ENCODE measurements around the gene RGS19.

Gene RGS19

DNA sequence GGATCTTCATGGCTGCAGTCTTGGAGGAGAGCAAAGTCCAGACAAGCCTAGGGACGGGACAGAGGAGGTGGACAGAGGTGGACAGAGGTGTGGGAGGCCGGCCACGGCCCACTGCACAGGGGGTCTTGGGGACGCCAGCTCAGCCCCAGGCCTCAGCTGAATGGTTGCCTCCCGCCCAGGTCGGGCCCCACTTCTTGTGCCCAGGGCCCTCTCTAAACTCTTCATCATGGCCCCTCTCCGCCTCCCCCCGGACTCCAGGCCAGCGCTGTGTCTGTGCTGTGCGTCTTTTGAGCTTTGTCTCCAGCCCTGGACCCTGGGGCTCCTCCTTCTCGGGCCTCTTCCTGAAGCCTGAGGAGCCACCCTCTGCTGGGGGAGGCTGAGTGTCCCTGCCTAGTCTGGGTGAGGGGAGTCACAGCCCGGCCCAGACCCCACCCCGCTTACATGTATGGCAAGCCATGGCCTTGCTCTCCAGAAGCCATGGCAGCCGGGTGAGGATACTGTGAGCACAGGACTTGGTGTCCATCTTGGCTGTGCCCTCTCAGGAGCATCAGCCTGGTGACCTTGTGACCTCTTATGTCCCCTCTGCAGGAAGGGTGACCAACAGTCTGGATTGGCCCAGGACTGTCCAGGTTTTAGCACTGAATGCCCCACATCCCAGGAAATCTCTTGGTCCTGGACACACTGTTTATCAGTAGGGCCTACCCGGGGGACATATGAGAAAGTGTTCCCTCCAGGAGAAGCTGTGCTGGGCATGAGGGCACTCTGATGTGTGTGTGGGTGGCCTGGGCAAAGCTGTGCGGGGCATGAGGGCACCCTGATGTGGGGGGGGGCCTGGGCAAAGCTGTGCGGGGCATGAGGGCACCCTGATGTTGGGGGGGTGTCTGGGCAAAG, 37.5 kb upstream of the RGS19 start:
- TF ChIP-seq, protein P1, sequence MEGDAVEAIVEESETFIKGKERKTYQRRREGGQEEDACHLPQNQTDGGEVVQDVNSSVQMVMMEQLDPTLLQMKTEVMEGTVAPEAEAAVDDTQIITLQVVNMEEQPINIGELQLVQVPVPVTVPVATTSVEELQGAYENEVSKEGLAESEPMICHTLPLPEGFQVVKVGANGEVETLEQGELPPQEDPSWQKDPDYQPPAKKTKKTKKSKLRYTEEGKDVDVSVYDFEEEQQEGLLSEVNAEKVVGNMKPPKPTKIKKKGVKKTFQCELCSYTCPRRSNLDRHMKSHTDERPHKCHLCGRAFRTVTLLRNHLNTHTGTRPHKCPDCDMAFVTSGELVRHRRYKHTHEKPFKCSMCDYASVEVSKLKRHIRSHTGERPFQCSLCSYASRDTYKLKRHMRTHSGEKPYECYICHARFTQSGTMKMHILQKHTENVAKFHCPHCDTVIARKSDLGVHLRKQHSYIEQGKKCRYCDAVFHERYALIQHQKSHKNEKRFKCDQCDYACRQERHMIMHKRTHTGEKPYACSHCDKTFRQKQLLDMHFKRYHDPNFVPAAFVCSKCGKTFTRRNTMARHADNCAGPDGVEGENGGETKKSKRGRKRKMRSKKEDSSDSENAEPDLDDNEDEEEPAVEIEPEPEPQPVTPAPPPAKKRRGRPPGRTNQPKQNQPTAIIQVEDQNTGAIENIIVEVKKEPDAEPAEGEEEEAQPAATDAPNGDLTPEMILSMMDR (IDR thresholded peaks at IDR 0.05; ENCODE audit: insufficient read depth, low read length, missing control alignments), result no peak
- ChIA-PET CTCF (interaction anchor here (1.3 to 1.7 kb wide), 3 partner anchors 33 to 78 kb away, joined by 3 to 5 read pairs (median 3); partner anchors contain the start of gene LKAAEAR1), POLR2A (no interaction called here)
- no peak for DNase-seq (ENCODE audit: low read depth, low spot score)
- H3K4me3 ChIP-seq (ENCODE audit: low read depth, low read length), result no peak overlapping the region

DNA sequence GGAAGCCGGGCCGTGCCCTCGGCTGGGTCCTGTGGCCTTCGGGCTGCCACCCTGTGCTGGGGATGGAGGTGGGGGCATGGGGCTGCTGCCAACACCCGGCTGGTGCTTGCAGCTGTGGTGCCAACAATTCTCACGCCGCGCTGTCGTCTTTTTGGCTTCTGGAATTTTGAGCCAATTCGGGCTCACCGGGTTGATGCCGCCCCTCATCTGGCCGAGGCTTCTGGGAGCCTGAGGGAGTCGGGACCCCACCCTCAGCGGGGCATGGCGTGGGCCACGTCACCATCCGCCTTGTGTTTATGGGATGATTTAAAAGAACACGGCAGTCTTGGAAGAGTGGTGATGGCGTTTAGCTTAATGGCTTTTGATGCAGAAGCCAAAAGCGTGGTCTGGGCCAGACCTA, 36.7 kb upstream of the RGS19 start:
- H3K4me3 ChIP-seq (ENCODE audit: low read depth, low read length), result no peak overlapping the region
- CTCF ChIA-PET, result interaction anchor here (1.5 to 1.7 kb wide), 3 partner anchors 14 to 78 kb away, joined by 3 to 7 read pairs (median 5); partner anchors contain the start of gene LKAAEAR1
- no peak for DNase-seq (ENCODE audit: low read depth, low spot score)
- TF ChIP-seq, protein P1 (IDR thresholded peaks at IDR 0.05; ENCODE audit: insufficient read depth, low read length, missing control alignments), result no peak
- POLR2A ChIA-PET, result no interaction called here

DNA sequence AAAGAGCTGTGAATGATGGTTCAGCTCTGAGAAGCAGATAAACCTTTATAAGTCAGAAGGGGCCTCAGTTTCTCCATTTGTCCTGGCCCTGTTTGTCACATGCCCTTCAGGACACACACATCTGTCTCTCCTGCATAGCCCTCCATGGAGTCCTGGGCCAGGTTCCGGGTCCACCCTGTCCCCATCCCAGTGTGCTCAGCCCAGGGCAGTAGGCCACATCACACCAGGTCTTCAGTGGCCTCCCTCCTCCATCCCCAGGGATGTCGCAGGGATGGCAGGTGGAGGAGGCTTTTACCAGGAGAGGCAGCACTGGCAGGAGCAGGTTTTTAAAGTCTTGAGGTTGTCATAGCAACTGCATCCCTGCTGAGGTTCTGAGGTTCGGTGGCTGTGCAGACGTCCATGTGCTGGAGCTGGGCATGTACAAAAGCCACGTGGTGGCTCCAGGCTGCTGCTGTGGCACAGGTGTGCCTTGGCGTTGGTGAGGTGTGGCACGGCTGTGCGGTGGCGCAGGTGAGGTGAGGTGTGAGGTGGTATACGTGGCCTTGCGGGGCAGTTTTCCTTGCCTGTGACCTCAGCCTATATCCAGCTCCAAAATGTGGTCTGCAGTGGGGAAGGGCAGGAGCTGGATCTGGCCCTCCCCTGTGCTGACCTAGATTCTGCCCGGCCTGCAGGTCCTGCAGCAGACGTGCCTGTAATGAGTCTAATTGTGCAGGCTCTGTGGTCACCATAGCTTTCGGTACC, 36.0 kb upstream of the RGS19 start:
- no peak overlapping the region for H3K4me3 ChIP-seq (ENCODE audit: low read depth, low read length)
- no peak for DNase-seq (ENCODE audit: low read depth, low spot score)
- CTCF ChIA-PET, result interaction anchor here (1.4 to 1.7 kb wide), 4 partner anchors 14 to 77 kb away, joined by 3 to 7 read pairs (median 4); partner anchors contain the start of gene LKAAEAR1
- TF ChIP-seq, protein P1 (IDR thresholded peaks at IDR 0.05; ENCODE audit: insufficient read depth, low read length, missing control alignments), result no peak
- POLR2A ChIA-PET, result no interaction called here

DNA sequence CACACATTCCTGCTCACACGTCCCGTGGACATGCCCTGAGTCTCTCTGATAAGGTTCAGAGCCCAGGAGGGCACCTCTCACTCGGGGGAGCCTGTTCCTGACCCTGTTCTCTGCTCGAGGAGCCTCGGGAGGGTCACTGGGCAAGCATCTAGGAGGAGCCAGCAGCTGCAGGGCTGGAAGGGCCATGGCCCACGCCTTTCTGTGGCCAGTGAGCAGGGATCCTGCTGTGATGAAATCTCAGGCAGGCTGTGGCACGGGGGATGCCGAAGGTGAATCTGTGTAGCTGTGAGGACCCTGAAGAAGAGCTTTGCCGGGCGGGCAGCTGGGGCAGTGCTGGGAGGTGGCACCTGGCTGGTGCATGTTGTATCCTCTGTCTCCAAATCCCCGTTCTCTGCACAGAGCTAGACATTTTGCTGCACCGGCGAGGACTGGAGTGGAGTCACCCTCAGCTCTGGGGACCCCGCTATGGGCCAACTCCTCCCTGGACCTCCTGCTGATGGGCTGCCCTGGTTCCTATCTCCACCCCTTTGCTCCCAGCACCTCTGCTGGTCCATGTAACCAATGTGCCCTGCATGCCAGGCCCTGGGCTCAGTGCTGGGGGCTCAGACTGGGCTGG, 35.1 kb upstream of the RGS19 start:
- TF ChIP-seq, protein P1 (IDR thresholded peaks at IDR 0.05; ENCODE audit: insufficient read depth, low read length, missing control alignments), result no peak
- DNase-seq (ENCODE audit: low read depth, low spot score), result no peak
- CTCF ChIA-PET, result interaction anchor here (1.4 to 1.7 kb wide), 4 partner anchors 13 to 76 kb away, joined by 3 to 7 read pairs (median 4); no protein-coding TSS in a partner anchor
- POLR2A ChIA-PET, result no interaction called here
- H3K4me3 ChIP-seq (ENCODE audit: low read depth, low read length), result no peak overlapping the region

DNA sequence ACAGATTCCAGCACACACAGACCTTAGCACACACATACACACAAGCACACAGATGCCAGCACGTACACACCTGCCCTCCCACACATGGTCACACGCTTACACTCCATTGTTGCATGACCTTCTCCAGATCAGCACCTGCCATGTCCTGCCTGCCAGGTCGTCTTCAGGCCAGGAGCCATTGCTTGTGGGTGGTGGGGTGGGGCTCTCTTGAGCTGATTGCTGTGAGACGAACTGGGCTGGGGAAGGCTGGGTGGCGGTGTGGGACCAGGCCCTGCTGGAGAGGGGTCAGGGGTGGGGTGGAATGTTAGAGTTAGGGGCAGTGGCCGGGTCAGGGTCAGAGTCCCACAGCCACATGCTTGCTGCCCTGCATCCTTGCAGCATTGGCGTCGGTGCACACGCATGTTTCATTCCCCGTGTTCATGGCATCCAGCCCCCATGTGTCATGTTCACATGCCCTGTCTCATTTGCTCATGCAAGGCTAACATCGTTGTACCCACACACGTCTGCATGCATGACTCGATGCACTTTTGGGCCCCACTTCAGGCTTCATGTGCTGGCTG, 34.6 kb upstream of the RGS19 start:
- no peak overlapping the region for H3K4me3 ChIP-seq (ENCODE audit: low read depth, low read length)
- TF ChIP-seq, protein P1 (IDR thresholded peaks at IDR 0.05; ENCODE audit: insufficient read depth, low read length, missing control alignments), result no peak
- CTCF ChIA-PET, result interaction anchor here (1.4 kb wide), 1 partner anchor 76 kb away, joined by 4 read pairs; no protein-coding TSS in a partner anchor
- POLR2A ChIA-PET, result no interaction called here
- no peak for DNase-seq (ENCODE audit: low read depth, low spot score)

Measured in AG04449 (cell line).